WERI-Rb-1 (cell line): Measurements from ENCODE around the gene IL19.

ENCODE experiments used
- DNase-seq: peaks from one replicate; pipeline ENCODE4 v3.0.0-alpha.2; 2020
- H3K27ac ChIP-seq: fragments of 250-450 bp; sonication (Bioruptor Pico); 2 replicates; pipeline ENCODE4 v1.5.1; 2020; ENCODE audit warnings: mild to moderate bottlenecking, moderate library complexity
- H3K27me3 ChIP-seq: fragments of 250-450 bp; sonication (Bioruptor Pico); 2 replicates; pipeline ENCODE4 v1.5.1; 2021; ENCODE audit warnings: mild to moderate bottlenecking, low read depth, moderate library complexity; ENCODE audit not compliant: insufficient read depth, severe bottlenecking
- H3K36me3 ChIP-seq: fragments of 250-450 bp; sonication (Bioruptor Pico); 2 replicates; pipeline ENCODE4 v1.5.1; 2020; ENCODE audit warnings: mild to moderate bottlenecking, moderate library complexity
- H3K4me3 ChIP-seq: 2 replicates; pipeline ENCODE4 v1.5.1; 2011; ENCODE audit warnings: low read depth, mild to moderate bottlenecking, control low read depth, low read length
- H3K9me3 ChIP-seq: fragments of 250-450 bp; sonication (Bioruptor Pico); 2 replicates; pipeline ENCODE4 v1.5.1; 2021; ENCODE audit warnings: mild to moderate bottlenecking, moderate library complexity; ENCODE audit not compliant: severe bottlenecking
- CTCF ChIP-seq: IDR thresholded peaks from 2 replicates; pipeline ENCODE4 v1.5.1; 2011; ENCODE audit warnings: low read depth, mild to moderate bottlenecking, control low read depth, inconsistent platforms, low read length

The IL19 gene

GRCh38 chr1:206872139-206872538 is 101.6 kb downstream of the IL19 start:
- H3K27ac ChIP-seq: no peak overlapping the region
- peaks cover 27% of the 10 kb centered on the region for H3K9me3 ChIP-seq
- no peaks in the 10 kb centered on the region for H3K36me3 ChIP-seq
- DNase-seq: no peak
- H3K27me3 ChIP-seq: peaks cover 78% of the 10 kb centered on the region
- no peak overlapping the region for H3K4me3 ChIP-seq
- TF ChIP-seq CTCF: no peak

- no peak for TF ChIP-seq CTCF
- DNase-seq: no peak
- H3K4me3 ChIP-seq: no peak overlapping the region
Observed at GRCh38 chr1:206873603-206874188, 103.1 kb downstream of the IL19 start.

DNA sequence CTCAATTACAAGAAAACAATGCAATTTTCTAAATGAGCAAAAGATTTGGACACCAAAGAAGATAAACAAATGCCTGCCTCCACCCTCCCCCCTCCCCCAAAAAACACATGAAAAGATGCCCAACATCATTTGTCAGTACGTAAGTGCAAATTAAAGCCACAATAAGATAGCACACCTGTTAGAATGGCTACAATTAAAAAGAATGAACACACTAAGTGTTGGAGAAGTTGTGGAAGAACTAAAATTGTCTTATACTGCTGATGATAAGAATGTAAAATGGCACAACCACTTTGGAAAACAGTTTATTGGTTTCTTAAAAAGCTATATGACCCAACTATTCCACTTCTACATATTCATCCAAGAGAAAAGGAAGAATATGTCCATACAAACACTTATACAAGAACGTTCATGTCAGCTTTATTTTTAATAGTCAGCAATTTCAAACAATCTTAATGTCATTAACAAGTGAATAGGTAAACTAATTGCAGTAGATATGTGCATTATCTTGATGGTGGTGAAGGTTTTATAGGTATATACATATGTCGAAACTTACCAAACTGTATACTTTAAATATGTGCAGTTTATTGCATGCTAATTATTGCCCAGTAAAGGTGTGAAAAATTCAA is 105.3 kb downstream of the IL19 start:
- no peak for DNase-seq
- TF ChIP-seq CTCF: no peak
- Histone ChIP-seq H3K36me3 (no peaks in the 10 kb centered on the region), H3K9me3 (peaks cover 36% of the 10 kb centered on the region), H3K27ac (no peak overlapping the region), H3K4me3 (no peak overlapping the region), H3K27me3 (peaks cover 55% of the 10 kb centered on the region)

More at GRCh38 chr1:206873603-206874188, 103.1 kb downstream of the IL19 start:
- Histone ChIP-seq H3K9me3 (peaks cover 36% of the 10 kb centered on the region), H3K36me3 (no peaks in the 10 kb centered on the region), H3K27ac (no peak overlapping the region), H3K27me3 (peaks cover 62% of the 10 kb centered on the region)

- H3K27me3 ChIP-seq: peaks cover 52% of the 10 kb centered on the region
- no peak overlapping the region for H3K27ac ChIP-seq
- no peak overlapping the region for H3K4me3 ChIP-seq
- H3K36me3 ChIP-seq: no peaks in the 10 kb centered on the region
- peaks cover 34% of the 10 kb centered on the region for H3K9me3 ChIP-seq
- no peak for DNase-seq
- TF ChIP-seq CTCF: peak; percentile 17; the same call in 1 of the 2 replicates
Observed at GRCh38 chr1:206878456-206878855, 107.9 kb downstream of the IL19 start.

DNA sequence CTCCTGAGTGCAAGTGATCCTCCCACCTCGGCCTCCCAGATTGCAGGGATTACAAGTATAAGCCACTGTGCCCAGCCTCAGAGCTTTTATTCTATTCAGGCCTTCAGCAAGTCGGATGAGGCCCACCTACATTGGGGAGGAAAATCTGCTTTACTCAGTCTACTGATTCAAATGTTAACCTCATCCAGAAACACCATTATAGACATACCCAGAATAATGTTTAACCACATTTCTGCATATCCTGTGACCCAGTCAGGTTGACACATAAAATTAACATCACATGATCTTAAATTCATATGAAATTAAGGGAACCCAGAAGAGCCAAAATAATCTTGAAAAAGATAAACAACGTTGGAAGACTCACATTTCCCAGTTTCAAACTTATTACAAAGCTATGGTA is 109.7 kb downstream of the IL19 start:
- Histone ChIP-seq H3K27ac (no peak overlapping the region), H3K36me3 (no peaks in the 10 kb centered on the region), H3K27me3 (peaks cover 69% of the 10 kb centered on the region), H3K4me3 (no peak overlapping the region), H3K9me3 (peaks cover 30% of the 10 kb centered on the region)
- no peak for TF ChIP-seq CTCF
- DNase-seq: no peak
